Brain microvascular endothelial cell (primary cell): ENCODE measurements around the gene EXO1.
A peak's percentile ranks its signal among the peaks of the same experiment; 100 is the strongest.
"Not testable (repeated sequence)": the region's sequence is repeated elsewhere in the genome, so short reads cannot be mapped to it uniquely, and the experiment has no call there.

ENCODE experiments used
- DNase-seq: peaks from one replicate; pipeline ENCODE4 v3.0.0-alpha.2; 2020
- H3K27ac ChIP-seq: fragments of 250-450 bp; sonication (Bioruptor Pico); 2 replicates; pipeline ENCODE4 v1.5.1; 2020; ENCODE audit warnings: mild to moderate bottlenecking, moderate library complexity
- H3K27me3 ChIP-seq: fragments of 250-450 bp; sonication (Bioruptor Pico); replicated peaks from 2 replicates; pipeline ENCODE4 v1.5.1; 2020; ENCODE audit warnings: mild to moderate bottlenecking
- H3K36me3 ChIP-seq: fragments of 250-450 bp; sonication (Bioruptor Pico); replicated peaks from 2 replicates; pipeline ENCODE4 v1.5.1; 2020; ENCODE audit warnings: mild to moderate bottlenecking
- H3K4me3 ChIP-seq: 2 replicates; pipeline ENCODE4 v1.5.1; 2011; ENCODE audit warnings: low read depth, mild to moderate bottlenecking, control low read depth, low read length, moderate library complexity
- in situ Hi-C: cut with HindIII; loops from 2 replicates; pipeline ENCODE4 v1.10.0; 2017; ENCODE audit warnings: low sequenced_read_pairs, low pct_ligation_motif_present
- TF ChIP-seq, protein P1 (sequence below): IDR thresholded peaks from 2 replicates; pipeline ENCODE4 v1.5.1; 2011; ENCODE audit warnings: low read depth, mild to moderate bottlenecking, moderate library complexity, low read length, control low read depth, inconsistent platforms; ENCODE audit errors: missing control alignments

Gene EXO1

DNA sequence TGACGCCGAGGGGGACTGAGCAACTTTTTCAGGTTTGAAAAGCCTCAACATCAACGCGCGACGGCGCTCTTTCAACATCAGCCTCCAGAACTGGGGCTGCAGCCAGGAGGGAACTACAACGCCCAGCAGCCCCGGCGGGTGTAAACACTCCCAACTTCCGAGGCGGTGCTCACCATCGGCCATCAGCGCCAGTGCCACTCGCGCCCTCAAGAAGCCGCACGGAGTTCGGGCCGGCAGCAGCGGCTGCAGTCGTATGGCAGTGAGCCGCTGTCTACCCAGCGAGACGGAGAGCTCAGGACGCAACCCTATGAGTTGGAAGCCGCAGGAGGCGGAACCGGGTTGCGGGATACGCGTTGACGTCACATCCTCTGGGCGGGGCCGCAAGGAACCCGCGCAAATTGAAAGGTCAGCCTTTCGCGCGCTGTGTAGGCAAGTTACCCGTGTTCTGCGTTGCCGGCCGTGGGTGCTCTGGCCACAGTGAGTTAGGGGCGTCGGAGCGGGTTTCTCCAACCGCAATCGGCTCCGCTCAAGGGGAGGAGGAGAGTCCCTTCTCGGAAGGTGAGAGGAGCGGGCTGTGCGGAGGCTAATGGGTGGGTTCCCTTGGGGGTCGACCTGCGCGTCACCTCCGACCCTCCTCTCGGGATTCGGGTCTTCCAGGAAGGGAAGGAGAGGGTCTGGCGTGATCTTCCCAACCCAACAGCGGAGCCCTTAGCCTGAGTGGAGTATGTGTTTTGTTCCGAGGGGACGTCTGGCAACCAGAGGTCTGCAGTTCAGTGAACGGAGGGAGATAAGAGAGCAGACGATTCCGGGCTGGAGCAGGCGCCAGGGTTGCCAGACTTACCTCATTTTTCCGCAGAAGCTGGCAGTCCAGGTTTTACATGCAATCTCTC lies at the start of gene EXO1:
Gene EXO1, plus strand, starts transcription at position 409 of the 890 bp plus-strand sequence. CDS start 2,222 bp downstream, outside the sequence.
- H3K4me3 ChIP-seq, result peak within 1 kb of the TSS; percentile 95
- TF ChIP-seq, protein P1, sequence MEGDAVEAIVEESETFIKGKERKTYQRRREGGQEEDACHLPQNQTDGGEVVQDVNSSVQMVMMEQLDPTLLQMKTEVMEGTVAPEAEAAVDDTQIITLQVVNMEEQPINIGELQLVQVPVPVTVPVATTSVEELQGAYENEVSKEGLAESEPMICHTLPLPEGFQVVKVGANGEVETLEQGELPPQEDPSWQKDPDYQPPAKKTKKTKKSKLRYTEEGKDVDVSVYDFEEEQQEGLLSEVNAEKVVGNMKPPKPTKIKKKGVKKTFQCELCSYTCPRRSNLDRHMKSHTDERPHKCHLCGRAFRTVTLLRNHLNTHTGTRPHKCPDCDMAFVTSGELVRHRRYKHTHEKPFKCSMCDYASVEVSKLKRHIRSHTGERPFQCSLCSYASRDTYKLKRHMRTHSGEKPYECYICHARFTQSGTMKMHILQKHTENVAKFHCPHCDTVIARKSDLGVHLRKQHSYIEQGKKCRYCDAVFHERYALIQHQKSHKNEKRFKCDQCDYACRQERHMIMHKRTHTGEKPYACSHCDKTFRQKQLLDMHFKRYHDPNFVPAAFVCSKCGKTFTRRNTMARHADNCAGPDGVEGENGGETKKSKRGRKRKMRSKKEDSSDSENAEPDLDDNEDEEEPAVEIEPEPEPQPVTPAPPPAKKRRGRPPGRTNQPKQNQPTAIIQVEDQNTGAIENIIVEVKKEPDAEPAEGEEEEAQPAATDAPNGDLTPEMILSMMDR, result peak; percentile 49
- in situ Hi-C loops, result loop anchor here (25.0 kb wide), 1 partner anchor 311 kb away; the partner anchor contains the start of gene KMO
- DNase-seq, result peak; percentile 92
- no peaks in the 10 kb centered on the region for H3K27me3 ChIP-seq
- no peaks in the 10 kb centered on the region for H3K36me3 ChIP-seq
- peak within 1 kb of the TSS; percentile 100 for H3K27ac ChIP-seq

DNA sequence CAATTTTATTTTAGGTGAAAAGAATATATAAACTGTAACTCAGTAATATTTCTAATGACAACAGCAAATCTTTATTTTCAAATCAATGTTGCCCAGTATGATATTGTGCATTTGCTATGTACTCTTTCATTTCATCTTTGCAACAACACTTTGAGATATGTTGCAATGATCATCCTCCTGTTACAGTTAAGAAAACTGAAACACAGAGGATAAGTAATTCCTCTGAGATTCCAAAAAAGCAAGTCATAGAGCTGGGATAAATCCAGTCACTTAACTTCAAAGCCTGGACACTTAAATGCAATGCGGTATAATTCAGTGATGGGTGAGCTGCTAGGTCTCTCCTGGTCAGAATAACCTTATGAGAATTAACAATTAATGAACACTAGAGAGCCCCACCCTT lies 48.6 kb upstream of the EXO1 start:
- Histone ChIP-seq H3K36me3 (no peaks in the 10 kb centered on the region), H3K4me3 (no peak overlapping the region), H3K27ac (no peak overlapping the region), H3K27me3 (no peaks in the 10 kb centered on the region)
- in situ Hi-C loops, result no loop called here
- no peak for DNase-seq
- TF ChIP-seq, protein P1, result no peak

DNA sequence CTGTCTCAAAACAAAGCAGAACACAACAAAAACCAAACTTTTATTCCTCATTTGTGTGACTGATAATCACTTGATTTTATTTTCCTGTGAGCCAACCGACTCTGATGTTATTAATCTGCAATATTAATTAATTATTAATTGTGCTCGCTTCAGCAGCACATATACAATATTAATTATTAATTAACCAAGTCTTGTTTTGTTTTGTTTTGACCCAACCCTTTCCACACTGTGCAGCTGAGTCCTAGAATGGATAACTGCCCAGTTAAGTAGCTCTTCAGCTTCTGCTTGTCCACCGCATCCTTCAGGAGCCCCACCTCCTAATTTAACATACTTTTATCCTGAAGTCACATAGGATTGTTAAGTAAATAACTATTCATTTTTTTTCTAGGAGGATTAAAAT lies 47.4 kb upstream of the EXO1 start:
- in situ Hi-C loops, result no loop called here
- no peak overlapping the region for H3K4me3 ChIP-seq
- no peak overlapping the region for H3K27ac ChIP-seq
- TF ChIP-seq, protein P1, result no peak
- H3K36me3 ChIP-seq, result no peaks in the 10 kb centered on the region
- DNase-seq, result no peak
- H3K27me3 ChIP-seq, result no peaks in the 10 kb centered on the region

DNA sequence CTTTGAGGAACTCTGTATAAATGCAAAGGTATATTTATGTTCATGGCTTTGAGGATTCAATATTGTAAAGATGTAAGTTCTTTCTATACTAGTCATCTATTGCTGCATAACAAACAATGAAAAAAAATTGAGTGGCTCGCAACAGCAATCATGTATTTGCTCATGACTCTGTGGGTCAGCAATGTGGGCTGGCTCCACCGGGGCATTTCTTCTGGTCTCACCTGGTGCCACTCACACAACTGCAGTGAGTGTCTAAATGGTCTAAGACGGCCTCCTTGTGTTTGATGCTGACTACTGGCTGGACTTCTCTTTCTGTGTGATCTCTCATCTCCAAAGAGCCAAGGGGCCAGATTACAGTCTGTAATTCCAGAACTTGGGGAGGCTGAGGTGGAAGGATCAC lies 45.1 kb upstream of the EXO1 start:
- H3K36me3 ChIP-seq, result no peaks in the 10 kb centered on the region
- TF ChIP-seq, protein P1, result no peak
- no peak overlapping the region for H3K4me3 ChIP-seq
- in situ Hi-C loops, result no loop called here
- no peak for DNase-seq
- H3K27me3 ChIP-seq, result no peaks in the 10 kb centered on the region
- H3K27ac ChIP-seq, result no peak overlapping the region

DNA sequence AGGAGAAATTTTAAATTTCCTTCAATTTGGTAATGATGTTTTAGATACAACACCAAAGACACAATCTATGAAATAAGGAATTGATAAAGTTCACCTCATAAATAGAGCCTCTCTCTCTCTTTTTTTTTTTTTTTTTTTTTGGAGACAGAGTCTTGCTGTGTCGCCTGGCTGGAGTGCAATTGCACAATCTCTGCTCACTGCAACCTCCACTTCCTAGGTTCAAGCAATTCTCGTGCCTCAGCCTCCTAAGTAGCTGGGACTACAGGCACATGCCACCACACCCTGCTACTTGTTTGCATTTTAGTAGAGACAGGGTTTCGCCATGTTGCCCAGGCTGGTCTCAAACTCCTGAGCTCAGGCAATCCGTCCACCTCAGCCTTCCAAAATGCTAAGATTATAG lies 43.3 kb upstream of the EXO1 start:
- H3K27ac ChIP-seq, DNase-seq, in situ Hi-C loops, H3K27me3 ChIP-seq, H3K4me3 ChIP-seq, H3K36me3 ChIP-seq: not testable (repeated sequence)

DNA sequence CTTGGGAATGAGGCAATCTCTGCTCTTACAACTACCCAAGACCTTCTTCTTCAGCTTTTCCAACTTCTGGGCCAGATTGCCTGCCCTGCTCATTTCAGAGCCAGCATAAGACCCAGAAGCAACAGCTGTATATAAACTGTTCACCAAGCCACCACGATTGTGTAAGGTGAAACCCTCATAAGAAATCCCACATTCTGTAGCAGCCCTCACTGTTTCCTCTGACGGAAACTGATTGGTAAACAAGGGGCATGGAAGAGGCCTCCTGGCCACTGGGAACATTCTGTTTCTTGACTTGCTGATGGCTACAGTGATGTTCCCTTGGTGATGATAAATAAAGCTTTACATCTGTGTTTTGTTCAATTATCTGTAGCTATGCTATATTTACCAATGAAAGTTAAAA lies 39.7 kb upstream of the EXO1 start:
- TF ChIP-seq, protein P1, result no peak
- Histone ChIP-seq H3K27ac (no peak overlapping the region), H3K4me3 (no peak overlapping the region), H3K36me3 (no peaks in the 10 kb centered on the region), H3K27me3 (no peaks in the 10 kb centered on the region)
- no peak for DNase-seq
- in situ Hi-C loops, result no loop called here
